ENCODE results near the gene SOD2.
A peak's percentile ranks its signal among the peaks of the same experiment; 100 is the strongest.
"Not testable (repeated sequence)": the region's sequence is repeated elsewhere in the genome, so short reads cannot be mapped to it uniquely, and the experiment has no call there.

Gene SOD2

GRCh38 chr6:159682810-159683209 is 10.2 kb downstream of the SOD2 start:
- no peak for DNase-seq (ENCODE audit: low spot score)

GRCh38 chr6:159682295-159682694 is 10.7 kb downstream of the SOD2 start:
- no peak for DNase-seq (ENCODE audit: low spot score)

DNA sequence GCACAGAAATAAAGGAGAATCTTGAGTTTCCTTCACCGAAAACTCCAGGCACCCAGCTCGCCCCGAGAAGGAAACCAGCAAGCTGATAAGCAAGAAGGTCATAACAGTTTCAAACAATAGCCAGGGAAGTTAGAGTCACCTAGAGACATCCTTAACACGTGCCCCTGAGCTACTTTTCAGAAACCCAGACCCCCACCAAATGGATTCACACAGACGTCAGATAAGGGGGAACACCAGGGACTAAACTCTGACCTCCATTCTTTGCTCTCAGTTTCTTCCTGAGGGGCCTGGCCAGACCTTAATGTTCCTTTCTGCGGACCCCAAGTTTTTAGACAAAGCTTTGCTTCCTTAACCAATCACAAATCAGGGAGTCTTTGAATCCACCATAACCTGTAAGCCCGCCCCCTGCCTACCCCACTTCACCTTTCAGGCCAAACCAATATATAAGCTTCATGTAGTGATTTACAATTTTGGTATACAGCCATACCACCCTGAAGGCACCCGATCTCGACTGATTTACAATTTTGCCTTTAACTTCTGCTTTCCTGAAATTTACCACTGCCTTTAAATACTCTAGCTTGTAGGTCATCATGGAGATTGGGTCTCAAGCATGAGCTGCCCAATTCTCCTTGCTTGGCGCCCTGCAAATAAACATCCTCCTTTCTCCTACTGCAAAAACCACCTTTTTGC is 11.7 kb downstream of the SOD2 start:
- no peak for DNase-seq (ENCODE audit: low spot score)

- DNase-seq (ENCODE audit: low spot score): no peak
These were observed 12.9 kb downstream of the SOD2 start for GRCh38 chr6:159680104-159680503.

DNA sequence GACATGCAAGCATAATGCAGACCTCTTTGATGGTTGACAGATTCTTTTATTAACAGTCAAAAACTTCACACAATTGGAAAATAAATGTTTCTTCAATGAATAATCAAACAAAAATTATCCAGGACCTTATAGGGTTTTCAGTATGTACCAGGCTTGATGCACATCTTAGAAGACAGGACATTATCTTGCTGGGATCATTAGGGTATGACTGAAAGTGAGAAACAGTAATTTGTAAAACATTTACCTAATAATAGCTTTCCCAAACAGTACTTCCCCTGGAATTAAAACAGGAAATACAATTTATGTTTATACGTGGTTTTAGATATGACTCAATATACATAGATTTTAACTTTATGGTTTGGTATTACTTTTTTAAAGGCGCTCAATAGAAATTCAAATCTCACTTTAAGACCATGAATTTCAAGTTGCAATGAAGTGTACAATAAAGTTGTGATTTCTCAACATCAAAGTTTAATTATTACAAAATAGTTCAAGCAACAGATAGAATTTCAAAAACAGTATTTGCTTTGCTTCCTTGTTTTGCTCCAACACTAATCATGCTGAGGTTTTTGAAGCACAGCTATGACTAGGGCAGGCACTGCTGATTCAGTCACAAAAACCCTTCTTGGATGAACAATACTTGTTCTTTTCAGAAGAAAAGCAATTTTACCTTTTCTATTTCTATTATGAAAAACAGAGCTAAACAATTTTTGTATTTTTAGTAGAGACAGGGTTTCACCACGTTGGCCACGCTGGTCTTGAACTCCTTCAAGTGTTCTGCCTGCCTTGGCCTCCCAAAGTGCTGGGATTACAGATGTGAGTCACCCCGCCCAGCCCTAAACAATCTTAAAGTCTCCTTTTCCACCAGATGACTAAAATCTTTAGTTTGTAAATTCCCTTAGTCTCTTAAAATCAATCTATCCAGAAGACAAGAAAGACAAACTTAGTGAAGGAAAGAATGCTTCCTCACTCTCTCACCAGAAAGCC is 13.7 kb downstream of the SOD2 start:
- DNase-seq (ENCODE audit: low spot score): no peak

GRCh38 chr6:159678574-159678973 is 14.5 kb downstream of the SOD2 start:
- no peak for DNase-seq (ENCODE audit: low spot score)

- no peak for DNase-seq (ENCODE audit: low spot score)
These were observed 15.4 kb downstream of the SOD2 start for GRCh38 chr6:159677506-159678165.

DNA sequence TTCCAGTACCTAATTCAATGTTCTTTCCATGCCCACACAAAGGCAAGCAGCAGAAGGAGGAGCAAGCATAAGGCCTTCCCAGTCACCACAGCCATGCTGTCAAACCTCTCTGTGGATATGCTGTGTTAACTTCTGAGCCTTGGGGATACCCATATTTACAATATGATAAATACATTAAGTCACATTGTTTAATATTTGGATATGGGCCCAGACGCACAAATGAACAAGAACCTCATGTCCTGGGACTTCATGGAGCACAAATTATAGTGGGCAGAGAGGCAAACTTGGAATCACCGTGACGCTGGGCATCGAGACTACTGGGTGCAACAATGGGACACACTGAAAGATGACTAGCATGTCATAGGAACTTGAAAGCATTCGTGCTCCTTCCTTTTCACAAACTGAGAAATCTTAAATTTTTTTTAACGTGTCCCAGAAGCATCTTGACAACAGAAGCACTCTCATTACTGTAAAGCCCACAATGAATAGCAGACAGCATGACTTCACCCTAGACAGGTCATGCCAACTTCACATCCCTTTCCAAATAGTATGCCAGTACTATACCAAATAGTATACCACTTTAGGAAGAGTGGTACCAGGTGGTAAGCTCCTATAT is 16.0 kb downstream of the SOD2 start:
- DNase-seq (ENCODE audit: low spot score): no peak

DNA sequence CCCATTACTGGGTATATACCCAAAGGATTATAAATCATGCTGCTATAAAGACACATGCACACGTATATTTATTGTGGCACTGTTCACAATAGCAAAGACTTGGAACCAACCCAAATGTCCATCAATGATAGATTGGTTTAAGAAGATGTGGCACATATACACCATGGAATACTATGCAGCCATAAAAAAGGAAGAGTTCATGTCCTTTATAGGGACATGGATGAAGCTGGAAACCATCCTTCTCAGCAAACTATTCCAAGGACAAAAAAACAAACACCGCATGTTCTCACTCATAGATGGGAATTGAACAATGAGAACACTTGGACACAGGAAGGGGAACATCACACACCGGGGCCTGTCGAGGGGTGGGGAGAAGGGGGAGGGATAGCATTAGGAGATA is 16.8 kb downstream of the SOD2 start:
- not testable (repeated sequence) for DNase-seq (ENCODE audit: low spot score)

DNA sequence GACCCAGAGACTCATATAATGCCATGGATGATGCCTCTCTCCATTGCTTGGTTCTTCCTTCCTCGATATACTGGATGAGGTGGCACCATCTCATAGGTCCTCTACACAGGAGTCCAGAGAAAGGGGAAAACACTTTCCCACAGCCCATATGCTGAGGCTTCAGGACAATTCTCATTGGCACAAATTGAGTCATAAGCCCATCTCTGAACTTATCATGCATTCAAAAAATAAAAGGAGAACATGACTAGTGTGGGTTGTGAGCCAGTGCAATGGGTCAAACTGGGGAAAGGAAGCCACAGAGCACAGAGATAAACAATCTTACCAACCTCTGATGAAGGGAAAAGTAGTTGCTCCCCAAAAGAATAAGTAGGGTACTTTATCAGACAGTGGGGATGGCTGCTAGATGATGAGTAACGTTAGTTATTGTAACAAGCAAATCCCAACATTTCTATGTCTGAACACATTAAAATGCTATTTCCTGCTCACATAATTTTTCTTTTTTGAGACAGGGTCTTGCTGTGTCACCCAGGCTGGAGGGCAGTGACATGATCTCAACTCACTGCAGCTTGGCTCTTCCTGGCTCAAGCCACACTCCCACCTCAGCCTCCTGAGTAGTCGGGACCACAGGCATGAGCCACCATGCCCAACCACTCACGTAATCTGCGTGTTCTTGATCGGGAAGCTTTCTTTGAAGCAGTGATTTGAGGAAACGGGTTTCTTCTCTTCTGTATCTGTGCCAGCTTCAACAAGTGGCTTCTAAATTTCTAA is 27.0 kb downstream of the SOD2 start:
- DNase-seq (ENCODE audit: low spot score): no peak

- not testable (repeated sequence) for DNase-seq (ENCODE audit: low spot score)
These were observed 29.6 kb downstream of the SOD2 start for GRCh38 chr6:159663368-159663889.

GRCh38 chr6:159661977-159662376 is 31.1 kb downstream of the SOD2 start:
- not testable (repeated sequence) for DNase-seq (ENCODE audit: low spot score)

DNA sequence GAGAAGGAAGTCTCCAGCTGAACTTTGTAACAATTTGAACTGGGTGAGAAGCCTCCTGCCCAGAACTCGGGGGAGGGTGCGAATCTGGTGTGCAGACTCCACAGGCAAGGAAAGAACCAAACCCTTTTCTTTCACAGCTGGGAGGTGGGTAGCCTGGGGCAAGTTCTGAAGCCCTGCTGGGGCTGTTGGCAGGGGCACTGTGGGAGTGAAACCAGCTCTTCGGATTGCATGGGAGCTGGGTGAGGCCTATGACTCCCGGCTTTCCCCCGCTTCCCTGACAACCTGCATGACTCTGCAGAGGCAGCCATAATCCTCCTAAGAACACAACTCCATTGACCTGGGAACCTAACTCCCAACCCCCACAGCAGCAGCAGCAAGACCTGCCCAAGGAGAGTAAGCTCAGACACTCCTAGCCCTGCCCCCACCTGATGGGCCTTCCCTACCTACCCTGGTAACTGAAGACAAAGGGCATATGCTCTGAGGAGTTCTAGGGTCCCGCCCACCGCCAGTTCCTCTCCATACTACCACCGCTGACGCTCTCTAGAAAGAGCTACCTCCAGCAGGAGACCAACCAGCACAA is 37.5 kb downstream of the SOD2 start:
- DNase-seq (ENCODE audit: low spot score): no peak

DNA sequence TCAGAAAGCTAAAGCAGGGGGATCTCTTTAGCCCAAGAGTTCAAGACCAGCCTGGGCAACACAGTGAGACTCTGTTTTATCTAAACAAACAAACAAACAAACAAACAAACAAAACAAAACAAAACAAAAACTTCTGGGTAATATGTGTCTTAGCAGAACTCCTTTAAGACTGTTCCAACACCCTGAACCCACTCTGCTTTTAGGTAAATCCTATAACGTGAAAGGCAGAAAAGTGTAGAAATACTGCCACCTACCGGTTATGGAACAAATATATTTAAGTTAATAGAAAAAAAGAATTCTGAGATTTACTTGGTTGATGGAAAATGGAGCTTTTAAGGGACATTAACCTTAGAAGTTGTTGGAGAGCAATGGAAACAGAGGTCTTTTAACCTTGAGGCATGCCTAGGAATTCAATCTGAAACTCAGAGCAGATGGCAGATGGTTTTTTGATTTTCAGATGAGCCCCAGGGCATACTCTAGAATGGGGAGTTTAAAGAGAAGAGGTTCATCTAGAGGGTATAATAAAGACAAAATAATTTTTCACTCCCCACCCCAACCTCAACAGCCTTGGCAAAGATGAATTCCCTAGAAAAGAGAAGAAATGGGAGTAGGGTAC is 38.5 kb downstream of the SOD2 start:
- peak; percentile 23 for DNase-seq (ENCODE audit: low spot score)

DNA sequence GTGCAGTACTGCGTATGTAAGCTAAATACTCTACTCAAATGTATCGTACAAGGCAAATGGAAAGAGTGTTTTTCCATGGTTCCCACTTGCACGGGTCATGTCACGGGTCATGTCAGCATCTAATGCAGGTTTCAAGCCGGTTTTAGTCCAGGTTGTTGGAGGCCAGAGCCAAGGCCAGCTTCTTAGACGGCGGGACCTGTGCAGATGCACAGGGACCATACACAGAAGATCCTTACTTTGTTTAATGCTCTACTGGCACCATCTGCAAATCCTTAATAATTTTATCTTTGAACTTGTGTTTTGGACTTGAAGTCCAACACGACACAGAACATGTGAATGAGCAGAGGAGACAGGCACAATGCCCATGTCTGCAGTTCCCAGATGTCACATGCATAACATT is 42.7 kb downstream of the SOD2 start:
- DNase-seq (ENCODE audit: low spot score): no peak

GRCh38 chr6:159649441-159649840 is 43.6 kb downstream of the SOD2 start:
- DNase-seq (ENCODE audit: low spot score): no peak

DNA sequence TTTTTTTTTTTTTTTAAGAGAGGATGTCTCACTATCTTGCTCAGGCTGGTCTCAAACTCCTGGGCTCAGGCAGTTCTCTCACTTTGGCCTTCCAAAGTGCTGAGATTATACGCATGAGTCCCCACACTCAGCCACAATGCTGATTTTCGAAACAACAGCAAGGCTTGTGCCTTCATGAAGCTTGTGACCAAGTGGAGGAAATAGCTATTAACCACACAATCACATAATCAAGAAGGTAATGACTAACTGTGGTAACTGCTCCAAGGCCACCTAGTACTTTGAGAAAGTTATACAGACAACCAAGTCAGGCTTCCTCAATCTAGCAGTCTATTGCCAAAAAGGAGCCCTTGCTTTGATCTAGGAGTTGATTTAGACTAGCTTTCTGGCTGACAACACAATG is 46.3 kb downstream of the SOD2 start:
- no peak for DNase-seq (ENCODE audit: low spot score)

DNA sequence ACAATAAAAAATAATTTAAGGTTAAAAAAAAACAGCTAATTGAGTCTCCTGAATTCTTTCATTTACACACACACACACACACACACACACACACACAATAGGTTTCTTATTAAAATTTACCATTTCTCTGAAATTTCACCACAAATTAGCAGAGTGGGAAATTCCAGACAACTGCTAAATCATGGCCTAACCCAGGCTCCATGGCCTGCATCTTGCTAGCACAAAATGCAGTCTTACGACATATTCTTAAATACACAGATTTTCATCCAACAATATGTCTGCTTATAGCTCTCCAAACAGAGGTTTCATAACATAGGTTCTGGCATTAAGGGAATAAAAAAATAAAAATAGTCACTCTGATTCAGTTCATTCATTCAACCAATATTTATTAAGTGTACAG is 46.9 kb downstream of the SOD2 start:
- no peak for DNase-seq (ENCODE audit: low spot score)

GRCh38 chr6:159645640-159646039 is 47.4 kb downstream of the SOD2 start:
- DNase-seq (ENCODE audit: low spot score): no peak
